GM21825 (cell line): ENCODE data around the gene DUSP6.

Experiments
- ATAC-seq: cut with Tn5 transposase; IDR thresholded peaks from one replicate; pipeline ENCODE4 v1.9.1; 2021; ENCODE audit warnings: mild to moderate bottlenecking, moderate library complexity; ENCODE audit not compliant: unreplicated experiment

DUSP6 gene

DNA sequence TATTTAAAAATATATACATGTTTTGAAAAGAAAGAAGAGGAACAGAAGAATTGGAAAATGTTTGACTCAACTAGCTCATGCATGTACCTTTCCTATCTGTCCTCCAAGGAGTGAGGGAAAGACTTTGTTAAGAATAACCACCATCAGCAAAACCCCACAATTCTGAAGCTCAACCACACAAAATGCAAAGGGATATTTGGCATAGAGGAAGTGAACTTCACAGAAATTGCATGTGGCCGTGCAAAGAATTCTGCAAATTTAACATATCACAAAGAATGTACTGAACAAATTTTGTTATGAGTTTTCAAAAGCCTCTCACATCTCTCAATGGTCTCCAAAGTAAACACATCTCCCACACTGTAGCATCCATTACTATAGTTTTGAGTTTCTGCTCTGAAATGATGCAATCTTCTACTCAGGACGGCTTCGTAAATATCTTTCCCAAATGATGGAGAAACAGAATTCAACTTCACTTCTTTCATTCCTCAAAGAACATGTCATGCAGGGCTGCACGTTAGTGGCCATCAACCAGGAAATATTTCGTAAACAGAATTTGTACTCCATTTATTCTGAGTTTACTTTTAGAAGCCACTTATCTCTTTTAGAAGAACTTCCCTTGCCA is 17.6 kb downstream of the DUSP6 start:
- ATAC-seq, result no peak

DNA sequence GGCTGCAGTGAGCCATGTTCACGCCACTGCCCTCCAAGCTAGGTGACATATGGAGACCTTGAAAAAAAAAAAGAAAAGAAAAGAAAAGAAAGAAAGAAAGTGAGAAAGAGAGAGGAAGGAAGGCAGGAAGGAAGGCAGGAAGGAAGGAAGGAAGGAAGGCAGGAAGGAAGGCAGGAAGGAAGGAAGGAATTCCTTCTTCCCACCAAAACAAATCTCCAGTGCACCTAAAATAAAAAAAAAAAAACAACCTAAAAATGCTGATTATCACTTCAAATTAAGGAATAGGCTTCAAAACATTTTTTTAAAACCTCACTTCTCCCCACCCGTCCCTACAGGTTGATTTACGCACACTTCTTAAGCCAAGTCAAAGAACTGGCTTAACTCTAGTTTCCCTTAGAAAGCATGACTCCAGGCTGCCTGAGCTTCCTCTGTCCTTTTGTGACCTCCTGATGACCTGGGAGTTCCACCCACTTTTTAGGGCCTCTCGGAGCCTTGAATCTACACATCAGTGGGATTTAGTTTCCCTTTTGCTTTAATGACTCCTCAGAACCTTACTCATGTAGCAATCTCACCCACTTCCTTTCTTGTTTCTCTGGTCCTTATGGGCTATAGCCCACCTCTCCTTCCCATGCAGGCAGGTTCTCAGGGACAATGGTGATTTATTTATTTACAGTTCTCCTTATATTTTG is 18.6 kb downstream of the DUSP6 start:
- no peak for ATAC-seq

DNA sequence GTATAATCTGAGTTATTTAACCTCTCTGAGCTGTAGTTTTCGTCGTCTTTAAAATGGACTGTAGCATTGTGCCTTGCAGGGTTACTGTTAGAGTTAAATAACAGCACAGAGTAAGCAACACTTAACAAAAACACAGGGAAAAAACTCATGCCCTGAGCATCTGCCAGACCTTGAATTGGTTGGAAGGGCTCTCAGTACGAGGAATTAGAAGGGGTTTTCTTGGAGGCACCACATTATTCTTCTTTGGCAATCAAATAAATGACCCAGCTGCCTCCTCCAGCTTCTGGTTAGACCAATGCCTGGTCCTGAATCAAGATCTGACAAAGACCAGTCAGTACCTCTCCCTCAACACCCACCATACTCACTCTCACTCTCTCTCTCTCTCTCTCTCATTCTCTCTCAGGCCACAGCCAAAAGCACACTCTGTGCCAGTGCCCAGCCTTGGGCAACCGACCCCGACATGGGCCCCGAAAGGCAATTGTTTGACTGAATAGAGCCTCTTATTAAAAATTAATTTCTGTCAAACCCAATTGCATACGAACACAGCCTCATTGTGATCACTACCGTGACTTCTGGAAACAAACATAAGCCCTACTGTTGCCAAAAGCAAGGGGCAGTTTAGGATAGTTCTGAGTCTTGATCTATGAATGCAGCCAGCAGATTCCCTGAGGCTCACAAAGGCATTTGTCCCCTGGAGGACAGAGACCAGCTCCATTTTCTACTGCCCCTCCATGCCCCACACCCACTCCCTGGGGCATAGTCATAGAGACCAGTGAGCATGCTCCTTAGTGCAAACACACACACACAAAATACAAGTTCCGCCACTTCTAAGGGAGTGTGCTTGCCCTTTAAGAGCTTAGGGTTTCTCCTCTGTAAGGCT is 23.9 kb downstream of the DUSP6 start:
- no peak for ATAC-seq

DNA sequence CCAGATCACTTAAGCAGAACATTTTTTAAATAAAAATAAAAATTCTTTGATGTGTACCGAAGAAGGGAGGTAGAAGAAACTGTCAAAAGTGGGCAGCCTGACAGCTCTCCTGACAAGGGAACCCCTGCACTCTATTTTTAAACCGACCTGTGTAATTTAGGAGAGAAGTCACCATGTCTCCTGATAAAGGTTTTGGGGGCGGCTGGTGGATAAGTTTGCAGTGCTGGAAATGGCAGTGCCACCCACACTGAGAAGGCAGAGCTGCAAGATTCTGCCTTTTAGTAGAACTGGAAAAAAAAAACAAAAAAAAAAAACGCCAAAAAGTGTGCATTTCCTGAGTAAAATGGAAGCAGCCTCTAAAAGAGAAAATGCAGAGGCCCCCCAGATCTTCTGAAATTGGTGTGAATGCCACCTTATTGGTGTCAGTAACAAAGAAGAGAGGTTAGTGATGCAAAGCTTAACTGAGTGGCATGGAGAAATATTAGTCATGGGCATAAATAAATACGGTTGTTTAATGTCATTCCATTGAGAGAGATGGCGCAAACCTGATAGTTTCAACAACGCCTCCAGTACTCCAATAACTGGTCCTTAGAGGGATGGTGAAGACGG is 24.7 kb downstream of the DUSP6 start:
- ATAC-seq, result no peak

DNA sequence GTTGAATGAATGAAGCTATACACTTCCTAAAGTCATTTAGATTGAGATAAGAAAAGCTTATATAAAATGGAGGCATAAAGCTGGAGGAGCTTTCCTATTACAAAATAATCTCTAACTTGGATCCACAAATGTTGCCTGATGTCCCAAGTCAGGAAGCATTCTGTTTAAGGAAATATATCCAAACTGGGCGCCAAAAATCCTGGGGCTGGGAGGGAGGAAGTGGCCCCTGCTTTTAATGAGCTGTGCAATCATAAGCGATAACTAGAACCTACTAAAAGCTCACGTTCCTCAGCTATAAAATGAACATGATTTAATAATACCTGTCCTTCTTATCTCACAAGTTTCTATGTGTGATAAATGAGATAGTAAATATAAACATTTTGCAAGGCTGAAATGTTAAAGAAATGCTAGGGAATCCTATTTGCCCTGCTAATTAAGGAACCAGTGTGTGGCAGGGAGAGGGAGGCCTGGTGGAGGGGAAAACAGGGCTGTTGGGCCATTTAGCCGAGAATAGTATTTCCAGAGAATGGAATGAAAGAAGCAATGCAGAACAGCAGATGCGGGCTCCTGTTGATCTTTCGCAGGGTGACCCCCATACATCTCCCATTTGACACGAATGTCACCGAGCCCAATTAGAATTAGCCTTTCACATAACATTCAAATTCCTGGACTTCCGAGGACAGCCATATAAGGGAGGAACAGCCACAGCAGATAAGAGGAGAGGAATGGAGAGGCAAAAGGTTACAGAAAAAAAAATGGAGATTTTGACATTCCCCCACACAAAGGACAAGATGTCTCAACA is 25.9 kb downstream of the DUSP6 start:
- no peak for ATAC-seq

DNA sequence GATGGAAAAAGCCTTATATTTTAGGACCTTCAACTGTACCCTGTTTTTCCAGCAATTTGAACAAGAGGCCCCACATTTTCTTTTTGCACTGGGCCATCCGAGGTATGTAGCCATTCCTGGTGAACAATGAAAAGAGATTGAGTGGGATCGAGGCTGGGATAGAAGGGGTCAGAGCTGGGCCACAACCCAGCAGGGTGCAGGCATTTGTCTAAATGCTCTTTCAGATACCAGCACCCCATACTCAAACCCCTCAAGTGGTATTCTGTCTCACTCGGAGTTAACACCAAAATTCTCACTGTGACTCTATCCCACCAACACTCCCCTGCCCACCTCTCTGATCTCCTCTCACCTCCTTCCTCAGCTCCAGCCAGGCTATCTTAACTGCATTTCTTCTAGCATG is 26.8 kb downstream of the DUSP6 start:
- ATAC-seq, result no peak

DNA sequence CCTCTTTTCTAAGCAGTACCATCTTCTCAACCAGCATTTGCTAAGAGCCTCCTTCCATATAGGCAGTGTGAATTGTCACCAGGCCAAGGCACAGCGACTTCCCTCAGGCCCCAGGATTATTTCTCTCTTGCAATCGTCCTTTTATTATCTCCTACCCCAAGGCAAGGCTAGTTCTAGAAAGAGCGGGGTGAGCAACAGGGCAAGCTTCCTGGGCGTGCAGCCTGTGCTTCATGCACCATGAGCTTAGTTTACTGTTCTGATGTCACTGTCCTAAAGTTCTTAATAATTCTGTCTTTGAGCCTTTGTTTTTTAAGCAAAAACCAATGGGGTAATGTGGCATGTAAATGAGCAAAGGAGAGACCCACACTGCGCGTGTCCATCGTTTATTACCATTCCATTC is 27.9 kb downstream of the DUSP6 start:
- no peak for ATAC-seq

DNA sequence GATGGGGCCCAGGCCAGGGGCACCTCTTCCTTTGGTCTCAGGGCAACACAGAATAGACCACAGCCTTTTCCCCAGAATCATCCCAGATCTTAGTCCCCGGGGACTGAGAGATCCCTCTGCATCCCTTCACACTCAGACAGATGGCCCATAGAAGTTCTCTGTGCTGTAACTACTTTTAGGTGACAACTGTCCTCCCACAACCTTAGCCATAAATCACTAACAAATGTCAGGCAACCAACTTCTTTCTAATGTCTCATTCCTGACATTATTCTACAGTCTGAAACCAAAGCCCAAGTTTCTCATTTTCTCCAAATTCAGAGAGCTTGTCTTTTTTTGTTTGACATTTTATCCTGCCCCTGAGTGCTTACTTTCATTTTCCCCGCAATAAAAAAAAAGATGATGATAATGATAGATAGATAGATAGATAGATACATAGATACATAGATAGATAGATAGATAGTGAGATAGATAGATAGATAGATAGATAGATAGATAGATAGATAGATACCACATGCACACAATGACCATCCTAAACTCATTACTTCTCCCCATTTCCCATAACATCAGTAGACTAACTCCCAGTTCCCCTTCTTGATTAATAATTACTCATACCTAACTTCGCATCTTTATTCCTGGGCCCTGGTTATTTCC is 28.6 kb downstream of the DUSP6 start:
- ATAC-seq, result no peak

DNA sequence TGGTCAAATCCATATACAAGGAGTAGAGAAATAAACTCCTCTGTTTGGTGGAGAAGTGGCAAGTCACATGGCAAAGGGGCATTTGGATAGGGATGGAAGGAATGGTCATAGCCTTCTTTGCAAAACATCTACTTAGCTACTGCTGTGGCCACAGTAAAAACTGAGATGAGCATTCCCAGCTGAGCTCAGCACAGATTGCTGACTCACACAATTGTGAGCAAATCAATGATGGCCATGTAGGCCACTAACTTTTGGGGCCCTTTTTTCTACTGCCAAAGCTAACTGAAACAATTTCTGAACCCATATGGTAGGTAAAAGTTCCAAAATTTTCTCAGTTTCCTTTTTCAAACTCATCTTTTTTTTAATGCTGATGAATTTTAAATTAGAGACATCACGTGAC is 31.6 kb downstream of the DUSP6 start:
- no peak for ATAC-seq

DNA sequence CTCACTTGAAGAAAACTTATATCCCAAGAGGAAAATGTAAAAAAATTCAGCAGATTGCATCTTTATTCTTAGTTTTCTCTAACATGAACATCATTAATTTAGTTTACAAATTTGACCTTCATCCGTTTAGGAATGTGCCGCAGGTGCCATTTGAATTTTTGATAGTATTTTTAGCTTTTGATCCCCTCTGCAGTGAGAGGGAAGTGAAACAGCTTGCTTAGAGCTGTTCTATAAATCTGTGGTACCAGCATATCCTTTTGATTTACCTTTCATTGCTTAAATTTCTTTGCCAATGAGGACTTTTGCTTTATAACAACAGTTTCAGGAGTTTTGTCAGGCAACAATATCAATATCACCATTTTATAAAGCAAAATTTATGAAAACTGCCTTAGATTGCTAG is 32.7 kb downstream of the DUSP6 start:
- ATAC-seq, result no peak

DNA sequence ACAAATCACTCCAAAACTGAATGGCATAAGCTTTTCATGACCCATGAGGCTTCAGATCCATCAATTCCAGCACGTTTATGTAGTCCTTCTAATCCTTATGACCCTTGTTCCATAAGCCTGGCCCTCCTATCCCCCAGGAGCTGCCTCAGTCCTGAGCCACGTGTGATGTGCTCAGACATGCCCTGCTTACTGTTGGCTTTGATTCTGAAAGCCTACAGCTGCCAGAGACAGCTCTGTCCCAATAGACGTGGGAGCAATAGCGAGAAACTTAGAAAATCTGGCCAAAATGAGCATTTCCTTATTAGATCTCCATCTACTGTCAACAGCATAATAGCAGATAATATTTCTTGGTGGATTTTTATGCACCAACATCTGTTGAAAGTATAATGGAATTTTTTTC is 33.2 kb downstream of the DUSP6 start:
- ATAC-seq, result no peak

DNA sequence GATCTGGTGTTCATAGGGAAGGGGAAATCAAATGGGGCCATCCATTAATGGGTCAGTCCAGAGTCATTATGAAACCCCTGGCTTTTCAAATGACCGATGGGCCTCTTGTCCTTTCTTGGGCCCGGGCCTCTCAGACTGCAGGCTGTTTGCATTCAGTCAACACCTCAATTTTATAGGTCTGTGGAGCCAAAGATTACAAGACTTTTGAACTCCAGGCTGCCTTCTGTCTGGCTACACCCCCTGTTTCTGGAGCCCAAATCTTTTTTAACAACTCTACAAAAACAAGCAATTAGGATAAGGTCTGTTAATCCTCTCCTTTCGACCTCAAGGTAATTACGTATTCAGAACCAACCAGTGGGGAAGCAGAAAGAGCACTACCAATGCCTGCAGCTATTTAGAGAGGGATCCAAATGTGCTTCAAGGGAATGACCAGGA is 35.6 kb downstream of the DUSP6 start:
- no peak for ATAC-seq

DNA sequence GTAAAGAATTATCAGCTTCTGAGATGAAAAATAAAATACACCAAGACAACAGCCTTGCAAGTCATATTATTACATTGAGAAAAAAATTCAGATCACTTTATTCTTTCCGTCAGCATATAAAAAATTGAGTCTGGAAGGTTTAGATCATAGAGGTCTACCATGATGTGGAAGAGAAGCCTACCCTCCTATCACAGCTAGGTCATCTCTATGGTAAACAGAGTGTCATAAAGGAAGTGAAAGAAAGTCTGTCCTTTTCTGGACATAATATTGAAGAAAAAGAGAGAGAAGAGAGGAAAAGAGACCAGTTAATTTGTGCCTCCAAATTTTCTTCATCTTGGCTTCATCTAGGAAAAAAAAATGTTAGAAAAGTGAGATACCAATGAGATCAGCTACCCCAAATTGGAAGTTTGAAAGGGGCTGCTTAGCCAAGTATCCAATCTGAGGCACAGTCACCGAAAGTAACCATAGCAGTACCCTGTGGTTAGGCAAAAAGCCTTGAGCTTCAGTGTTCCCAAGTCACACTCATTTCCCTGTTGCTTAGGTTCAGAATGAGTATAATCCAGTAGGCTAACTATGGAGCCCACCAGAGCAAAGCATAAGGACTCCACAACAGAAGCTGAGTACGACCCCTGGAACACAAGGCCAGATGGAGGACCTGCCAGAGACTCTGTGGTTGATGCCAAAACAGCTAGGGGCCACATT is 38.1 kb downstream of the DUSP6 start:
- no peak for ATAC-seq

DNA sequence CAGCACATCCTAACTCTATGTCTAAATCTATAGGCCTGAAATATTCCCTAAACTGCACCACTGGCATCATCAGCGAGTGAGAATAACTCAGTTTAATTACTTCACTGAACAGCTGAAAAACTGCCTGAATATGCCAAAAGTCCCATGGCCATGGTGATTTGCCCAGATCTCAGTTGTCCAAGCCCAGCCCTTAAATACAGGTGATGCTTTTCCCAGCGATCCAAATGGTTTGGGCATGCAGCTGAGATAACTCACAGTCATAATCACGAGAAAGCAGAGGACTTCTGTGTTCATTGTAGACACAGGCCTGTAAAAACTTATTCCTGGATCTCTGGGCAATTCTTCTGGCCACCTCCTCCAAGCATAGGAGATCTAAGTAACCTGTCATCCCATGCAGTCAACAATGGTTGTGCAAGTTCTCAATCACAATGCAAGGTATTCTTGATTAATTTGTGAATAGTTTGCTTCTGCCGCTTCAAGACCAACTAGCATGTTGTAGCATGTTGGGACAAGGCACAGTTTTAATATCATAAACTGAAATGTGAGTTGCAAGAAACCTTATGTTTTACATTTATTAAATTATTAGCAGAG is 40.5 kb downstream of the DUSP6 start:
- ATAC-seq, result no peak

DNA sequence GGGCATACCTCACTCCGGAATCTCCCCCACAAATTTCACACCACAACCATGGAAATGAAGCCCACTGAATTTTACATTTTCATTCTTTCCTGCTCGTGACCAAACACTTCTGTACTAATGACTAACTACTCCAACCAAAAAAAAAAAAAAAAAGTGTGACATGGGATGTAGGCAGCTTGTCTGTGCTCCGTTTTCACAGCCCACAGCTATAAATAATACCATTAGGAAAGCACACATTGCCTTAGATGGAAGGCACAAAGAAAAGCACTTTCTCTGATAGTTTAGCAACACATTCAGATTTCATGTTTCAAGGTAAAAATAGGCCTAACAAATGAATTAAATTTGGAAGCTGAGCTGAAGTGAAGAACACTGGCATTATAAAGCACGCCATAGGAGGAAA is 42.5 kb downstream of the DUSP6 start:
- ATAC-seq, result no peak

DNA sequence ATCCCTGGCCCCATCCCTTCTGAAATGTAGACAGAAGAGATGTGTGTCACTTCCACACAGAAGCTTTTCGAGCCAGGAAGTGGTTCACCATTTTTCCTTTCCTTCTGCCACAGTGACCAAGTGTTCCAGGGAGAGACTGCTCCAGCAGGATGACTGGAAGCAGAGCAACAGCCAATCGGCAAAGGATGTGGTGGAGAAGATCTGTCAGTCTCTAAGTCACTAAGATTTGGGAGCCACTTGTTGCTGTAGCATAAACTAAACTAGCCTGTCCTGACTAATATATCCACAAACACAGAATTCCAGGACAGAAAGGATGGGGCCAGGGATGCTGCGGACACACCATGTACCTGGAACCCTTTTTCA is 42.9 kb downstream of the DUSP6 start:
- no peak for ATAC-seq

DNA sequence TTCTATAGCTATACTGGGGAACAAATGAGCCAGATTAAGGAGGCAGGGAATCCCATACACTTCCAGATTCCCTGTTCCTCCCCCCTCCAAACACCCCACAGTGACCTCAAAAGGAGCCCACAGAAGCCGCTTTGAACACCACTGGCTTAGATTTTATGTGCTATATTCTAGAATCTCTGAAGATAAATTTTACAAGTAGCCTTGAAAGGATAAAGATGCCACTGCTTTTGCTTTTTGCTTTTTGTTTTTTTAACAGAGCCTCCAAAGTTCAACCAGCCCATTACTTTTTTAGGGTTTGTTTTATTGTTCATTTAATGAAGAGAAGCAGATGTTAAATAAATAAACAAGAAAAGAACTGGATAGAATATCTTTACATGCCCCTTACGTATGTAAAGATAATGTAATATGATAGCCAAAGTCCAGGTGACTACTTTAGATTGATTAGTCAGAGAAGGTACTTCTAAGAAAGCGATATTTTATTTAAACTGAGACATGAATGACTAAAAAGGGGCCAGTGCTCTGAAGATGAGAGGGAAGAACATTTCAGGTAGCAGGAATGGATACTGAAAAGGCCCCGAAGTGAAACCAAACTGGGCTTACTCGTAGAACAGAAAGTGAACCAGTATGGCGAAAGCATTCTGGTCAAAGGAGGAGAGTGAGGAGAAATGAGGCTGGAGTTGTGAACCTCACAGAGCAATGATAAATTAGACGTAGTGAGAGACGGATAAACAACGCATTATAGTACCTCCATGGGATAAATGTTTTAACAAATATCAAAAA is 44.6 kb downstream of the DUSP6 start:
- no peak for ATAC-seq

DNA sequence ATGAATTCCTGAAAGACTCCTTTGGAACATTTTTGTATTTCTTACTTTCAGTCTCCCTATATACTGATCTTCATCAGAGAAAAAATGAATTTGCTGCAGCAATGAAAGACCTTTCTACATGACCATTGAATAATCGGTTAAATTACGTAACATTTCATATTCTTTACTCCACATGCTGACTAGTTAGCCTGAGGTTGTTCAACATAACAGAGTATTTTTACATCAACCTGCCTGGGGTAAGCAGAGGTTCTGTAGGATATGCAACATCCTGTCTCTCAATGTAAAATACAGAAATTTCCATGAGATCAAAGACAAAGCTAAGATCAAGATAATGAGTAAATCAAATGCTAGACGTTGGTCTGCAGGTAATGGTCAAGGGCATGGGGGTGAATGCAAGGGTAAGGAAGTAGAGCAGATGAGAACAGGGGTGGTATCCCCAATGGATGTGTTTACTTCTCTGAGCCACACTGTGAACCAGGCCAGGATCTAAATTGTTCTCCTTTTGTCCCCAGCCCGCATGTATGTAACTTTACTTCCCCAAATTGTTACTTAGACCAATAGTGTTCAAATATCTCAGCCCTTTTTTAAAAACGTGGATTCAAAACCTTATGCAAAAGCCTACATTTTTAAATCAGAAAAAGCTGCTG is 45.4 kb downstream of the DUSP6 start:
- ATAC-seq, result no peak
